HG02938 (cell line): ENCODE measurements around the gene PLXNA3.

Source experiments
- ATAC-seq: cut with Tn5 transposase; IDR thresholded peaks from one replicate; pipeline ENCODE4 v1.9.1; 2021; ENCODE audit warnings: mild to moderate bottlenecking, moderate library complexity; ENCODE audit not compliant: unreplicated experiment

The PLXNA3 gene

GRCh38 chrX:154476821-154477220 is 18.7 kb downstream of the PLXNA3 start:
- no peak for ATAC-seq

- no peak for ATAC-seq
Observed at GRCh38 chrX:154477891-154478477, 19.9 kb downstream of the PLXNA3 start.

GRCh38 chrX:154478728-154479622 is 20.9 kb downstream of the PLXNA3 start, which contains the start of gene LAGE3:
LAGE3 (minus strand) TSS chrX:154479281; CDS start chrX:154478915, 366 bp downstream.
- peak; percentile 77 for ATAC-seq

- ATAC-seq, result no peak
Observed at GRCh38 chrX:154481195-154481594, 23.1 kb downstream of the PLXNA3 start.

- no peak for ATAC-seq
Observed at GRCh38 chrX:154481911-154482601, 24.0 kb downstream of the PLXNA3 start.

- no peak for ATAC-seq
Observed at GRCh38 chrX:154482786-154483185, 24.7 kb downstream of the PLXNA3 start.

- ATAC-seq, result no peak
Observed at GRCh38 chrX:154483325-154483724, 25.2 kb downstream of the PLXNA3 start.

GRCh38 chrX:154484255-154485149 is 26.4 kb downstream of the PLXNA3 start:
- no peak for ATAC-seq

- ATAC-seq, result no peak
Observed at GRCh38 chrX:154485150-154486051, 27.3 kb downstream of the PLXNA3 start.

GRCh38 chrX:154486052-154486395 is 27.9 kb downstream of the PLXNA3 start:
- ATAC-seq, result no peak

- no peak for ATAC-seq
Observed at GRCh38 chrX:154486396-154487207, 28.5 kb downstream of the PLXNA3 start, which contains the start of gene UBL4A. UBL4A (minus strand) TSS chrX:154486615; CDS start chrX:154486584, 31 bp downstream.

- no peak for ATAC-seq
Observed at GRCh38 chrX:154487518-154488290, 29.6 kb downstream of the PLXNA3 start.

GRCh38 chrX:154488336-154489075 is 30.4 kb downstream of the PLXNA3 start:
- no peak for ATAC-seq

- ATAC-seq, result no peak
Observed at GRCh38 chrX:154489182-154489581, 31.1 kb downstream of the PLXNA3 start.

GRCh38 chrX:154490021-154490413 is 31.9 kb downstream of the PLXNA3 start:
- ATAC-seq, result peak; percentile 18

- peak; percentile 67 for ATAC-seq
Observed at GRCh38 chrX:154490414-154491083, 32.5 kb downstream of the PLXNA3 start, which contains the start of gene SLC10A3. SLC10A3 (minus strand) TSS chrX:154490629; CDS start chrX:154488940, 1,689 bp downstream.

- no peak for ATAC-seq
Observed at GRCh38 chrX:154494715-154495114, 36.6 kb downstream of the PLXNA3 start.
